ENCODE measurements around the gene COP1. TPM values are rescaled to one million over a fixed set of nuclear protein-coding genes. Genes with fewer than 3 reads are reported as not detected.

Gene COP1
- total RNA-seq, 1 donor from 2014 or later = 46.3 TPM

GRCh38 chr1:175918364-175918801 lies 288.7 kb downstream of the COP1 start:
- DNase-seq (no peak), ATAC-seq (no peak)
- H3K4me3 ChIP-seq = no peak overlapping the region
- H3K4me1 ChIP-seq = no peaks in the 10 kb centered on the region
- intact Hi-C loops (cut with DNase I) = no loop called here
- H3K36me3 ChIP-seq = no peaks in the 10 kb centered on the region
- TF ChIP-seq CTCF (IDR thresholded peaks at IDR 0.05) = no peak
- H3K27me3 ChIP-seq (ENCODE audit: low read depth) = no peaks in the 10 kb centered on the region
- no peak overlapping the region for H3K27ac ChIP-seq
- no peaks in the 10 kb centered on the region for H3K9me3 ChIP-seq

GRCh38 chr1:175914115-175914514 lies 293.0 kb downstream of the COP1 start:
- no peaks in the 10 kb centered on the region for H3K4me1 ChIP-seq
- no peak for DNase-seq
- H3K9me3 ChIP-seq = peaks cover 32% of the 10 kb centered on the region
- H3K27me3 ChIP-seq (ENCODE audit: low read depth) = no peaks in the 10 kb centered on the region
- no peak overlapping the region for H3K4me3 ChIP-seq
- H3K36me3 ChIP-seq = no peaks in the 10 kb centered on the region
- H3K27ac ChIP-seq = no peak overlapping the region
- no peak for ATAC-seq
- intact Hi-C loops (cut with DNase I) = no loop called here
- no peak for TF ChIP-seq CTCF (IDR thresholded peaks at IDR 0.05)

GRCh38 chr1:175911138-175911537 lies 295.9 kb downstream of the COP1 start:
- H3K4me1 ChIP-seq = no peaks in the 10 kb centered on the region

GRCh38 chr1:175906370-175906769 lies 300.7 kb downstream of the COP1 start:
- TF ChIP-seq CTCF (IDR thresholded peaks at IDR 0.05) = no peak
- DNase-seq (no peak), ATAC-seq (no peak)
- intact Hi-C loops (cut with DNase I) = no loop called here
- H3K36me3 ChIP-seq = no peaks in the 10 kb centered on the region
- H3K27me3 ChIP-seq (ENCODE audit: low read depth) = no peaks in the 10 kb centered on the region
- no peak overlapping the region for H3K4me3 ChIP-seq
- H3K9me3 ChIP-seq = peaks cover 18% of the 10 kb centered on the region
- no peaks in the 10 kb centered on the region for H3K4me1 ChIP-seq
- no peak overlapping the region for H3K27ac ChIP-seq

More at GRCh38 chr1:175911138-175911537, 295.9 kb downstream of the COP1 start:
- Histone ChIP-seq H3K9me3 (peaks cover 32% of the 10 kb centered on the region), H3K27ac (no peak overlapping the region), H3K36me3 (no peaks in the 10 kb centered on the region), H3K4me3 (no peak overlapping the region), H3K27me3 (ENCODE audit: low read depth) (no peaks in the 10 kb centered on the region)
- ATAC-seq (no peak), DNase-seq (no peak)
- intact Hi-C loops (cut with DNase I) = no loop called here
- no peak for TF ChIP-seq CTCF (IDR thresholded peaks at IDR 0.05)

- ATAC-seq = no peak
Measured at GRCh38 chr1:175904808-175905207, 302.3 kb downstream of the COP1 start.

More at GRCh38 chr1:175904808-175905207, 302.3 kb downstream of the COP1 start:
- Histone ChIP-seq H3K27me3 (ENCODE audit: low read depth) (no peaks in the 10 kb centered on the region), H3K36me3 (no peaks in the 10 kb centered on the region), H3K4me3 (no peak overlapping the region), H3K27ac (no peak overlapping the region), H3K4me1 (no peaks in the 10 kb centered on the region), H3K9me3 (peaks cover 5% of the 10 kb centered on the region)
- DNase-seq = no peak
- no peak for TF ChIP-seq CTCF (IDR thresholded peaks at IDR 0.05)
- intact Hi-C loops (cut with DNase I) = no loop called here

All from lower lobe of right lung (tissue), 2 donors.